Smooth muscle cell (in vitro differentiated cells): ENCODE data around the gene GRID2. TPM values are rescaled to one million over a fixed set of nuclear protein-coding genes. Genes with fewer than 3 reads are reported as not detected.

ENCODE experiments used
- DNase-seq: peaks from one replicate; lab custom pipeline; 2025; ENCODE audit not compliant: unreplicated experiment; lab: John Stamatoyannopoulos, UW
- H2AFZ ChIP-seq: fragments of 200-600 bp; sonication (generic); 2 replicates; pipeline ENCODE4 v1.6.0; 2016; ENCODE audit warnings: antibody characterized with exemption, low read depth, mild to moderate bottlenecking
- H3F3A ChIP-seq: fragments of 200-600 bp; sonication (generic); 2 replicates; pipeline ENCODE4 v1.6.0; 2017; ENCODE audit warnings: antibody characterized with exemption, low read depth
- H3K27ac ChIP-seq: fragments of 200-600 bp; sonication (generic); 2 replicates; pipeline ENCODE4 v1.5.1; 2016; ENCODE audit warnings: low read depth, mild to moderate bottlenecking
- H3K27me3 ChIP-seq: fragments of 200-600 bp; sonication (generic); 2 replicates; pipeline ENCODE4 v1.6.1; 2016; ENCODE audit warnings: low read depth, mild to moderate bottlenecking
- H3K36me3 ChIP-seq: fragments of 200-600 bp; sonication (generic); 2 replicates; pipeline ENCODE4 v1.5.1; 2016; ENCODE audit warnings: low read depth
- H3K4me1 ChIP-seq: fragments of 200-600 bp; sonication (generic); 2 replicates; pipeline ENCODE4 v1.5.1; 2016; ENCODE audit warnings: low read depth
- H3K4me2 ChIP-seq: fragments of 200-600 bp; sonication (generic); 2 replicates; pipeline ENCODE4 v1.6.0; 2016; ENCODE audit warnings: mild to moderate bottlenecking
- H3K4me3 ChIP-seq: fragments of 200-600 bp; sonication (generic); 2 replicates; pipeline ENCODE4 v1.5.1; 2016; ENCODE audit warnings: mild to moderate bottlenecking
- H3K79me2 ChIP-seq: fragments of 200-600 bp; sonication (generic); 2 replicates; pipeline ENCODE4 v1.6.0; 2016; ENCODE audit warnings: low read depth, mild to moderate bottlenecking
- H3K9ac ChIP-seq: fragments of 200-600 bp; sonication (generic); 2 replicates; pipeline ENCODE4 v1.6.0; 2016; ENCODE audit warnings: low read depth
- H3K9me3 ChIP-seq: fragments of 200-600 bp; sonication (generic); replicated peaks from 2 replicates; pipeline ENCODE4 v1.5.1; 2016; ENCODE audit warnings: low read depth
- H4K20me1 ChIP-seq: fragments of 200-600 bp; sonication (generic); 2 replicates; pipeline ENCODE4 v1.6.0; 2016; ENCODE audit warnings: low read depth
- WGBS: methylation state at CpG from one replicate; pipeline ENCODE4 v1.1.7; 2016; ENCODE audit warnings: low lambda C conversion rate; 5-methylcytosine and 5-hydroxymethylcytosine counted together
- polyA plus RNA-seq: library from polyadenylated mRNA; unstranded; fragments of >200 nt; fragmentation: Nextera tagmentation; extraction: Ambion mirVana; gene quantifications from 2 replicates; pipeline ENCODE4 v1.2.1, GENCODE V29; 2016
- total RNA-seq: library from RNA; depleted of rRNA; stranded (reverse); fragments of >200 nt; gene quantifications from 2 replicates; pipeline ENCODE4 v1.2.3, GENCODE V29; 2014
- TF ChIP-seq, protein P1 (sequence below): fragments of 200-600 bp; sonication (generic); IDR thresholded peaks from 2 replicates; pipeline ENCODE4 v1.5.1; 2017; ENCODE audit warnings: borderline replicate concordance, mild to moderate bottlenecking, antibody characterized with exemption; ENCODE audit not compliant: insufficient read depth, poor library complexity, severe bottlenecking

GRID2 gene
- total and polyA plus RNA-seq, 2 experiments from 2014 or later, result 1.2 TPM; not detected in 1

GRCh38 chr4:92305148-92305877 is 1.5 kb downstream of the GRID2 start:
- H3K36me3 ChIP-seq, result no peaks in the 10 kb centered on the region
- DNase-seq, result peak; percentile 62
- under 1% methylated on average over 65 of the region's 68 CpGs for WGBS
- no peaks in the 10 kb centered on the region for H3K9me3 ChIP-seq
- no peak overlapping the region for H3K9ac ChIP-seq
- TF ChIP-seq, protein P1, sequence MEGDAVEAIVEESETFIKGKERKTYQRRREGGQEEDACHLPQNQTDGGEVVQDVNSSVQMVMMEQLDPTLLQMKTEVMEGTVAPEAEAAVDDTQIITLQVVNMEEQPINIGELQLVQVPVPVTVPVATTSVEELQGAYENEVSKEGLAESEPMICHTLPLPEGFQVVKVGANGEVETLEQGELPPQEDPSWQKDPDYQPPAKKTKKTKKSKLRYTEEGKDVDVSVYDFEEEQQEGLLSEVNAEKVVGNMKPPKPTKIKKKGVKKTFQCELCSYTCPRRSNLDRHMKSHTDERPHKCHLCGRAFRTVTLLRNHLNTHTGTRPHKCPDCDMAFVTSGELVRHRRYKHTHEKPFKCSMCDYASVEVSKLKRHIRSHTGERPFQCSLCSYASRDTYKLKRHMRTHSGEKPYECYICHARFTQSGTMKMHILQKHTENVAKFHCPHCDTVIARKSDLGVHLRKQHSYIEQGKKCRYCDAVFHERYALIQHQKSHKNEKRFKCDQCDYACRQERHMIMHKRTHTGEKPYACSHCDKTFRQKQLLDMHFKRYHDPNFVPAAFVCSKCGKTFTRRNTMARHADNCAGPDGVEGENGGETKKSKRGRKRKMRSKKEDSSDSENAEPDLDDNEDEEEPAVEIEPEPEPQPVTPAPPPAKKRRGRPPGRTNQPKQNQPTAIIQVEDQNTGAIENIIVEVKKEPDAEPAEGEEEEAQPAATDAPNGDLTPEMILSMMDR, result no peak
- H2AFZ ChIP-seq, result peak overlapping the region; percentile 88
- peaks cover 12% of the 10 kb centered on the region for H3K4me1 ChIP-seq
- H3K4me2 ChIP-seq, result peak overlapping the region; percentile 94
- H4K20me1 ChIP-seq, result no peaks in the 10 kb centered on the region
- no peaks in the 10 kb centered on the region for H3K79me2 ChIP-seq
- no peaks in the 10 kb centered on the region for H3F3A ChIP-seq
- H3K4me3 ChIP-seq, result peak overlapping the region; percentile 55
- H3K27ac ChIP-seq, result no peak overlapping the region
- peaks cover 70% of the 10 kb centered on the region for H3K27me3 ChIP-seq

- TF ChIP-seq, protein P1, result no peak
Measured at GRCh38 chr4:92305878-92306520, 2.2 kb downstream of the GRID2 start.

DNA sequence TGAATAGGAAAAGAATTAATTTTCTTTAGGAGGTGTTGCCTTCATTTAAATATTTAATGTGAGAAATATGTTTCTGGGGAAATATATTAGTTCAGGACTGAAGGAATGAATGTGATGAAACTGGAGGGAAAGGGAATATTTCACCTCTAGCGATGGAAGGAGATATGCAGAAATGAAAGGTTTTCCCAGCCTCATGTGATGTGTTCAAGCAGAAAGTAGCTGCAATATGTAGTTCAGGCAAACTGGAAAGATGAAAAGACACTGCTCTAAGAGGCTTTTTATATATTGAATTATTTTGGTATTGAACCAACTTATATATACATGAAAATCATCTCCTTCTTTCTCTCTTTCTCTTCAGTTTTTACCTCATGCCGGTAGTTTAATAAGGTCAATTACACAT is 3.4 kb downstream of the GRID2 start:
- no peaks in the 10 kb centered on the region for H3F3A ChIP-seq
- DNase-seq, result no peak
- no peaks in the 10 kb centered on the region for H3K79me2 ChIP-seq
- H3K9me3 ChIP-seq, result no peaks in the 10 kb centered on the region
- 92% methylated on average over 2 of the region's 2 CpGs for WGBS
- H3K27ac ChIP-seq, result no peak overlapping the region
- no peak overlapping the region for H3K4me2 ChIP-seq
- no peak overlapping the region for H2AFZ ChIP-seq
- no peak overlapping the region for H3K4me3 ChIP-seq
- H3K9ac ChIP-seq, result no peak overlapping the region
- TF ChIP-seq, protein P1, result no peak
- no peaks in the 10 kb centered on the region for H4K20me1 ChIP-seq
- peaks cover 53% of the 10 kb centered on the region for H3K27me3 ChIP-seq
- peaks cover 12% of the 10 kb centered on the region for H3K4me1 ChIP-seq
- H3K36me3 ChIP-seq, result no peaks in the 10 kb centered on the region

More at GRCh38 chr4:92305878-92306520, 2.2 kb downstream of the GRID2 start:
- no peaks in the 10 kb centered on the region for H3K79me2 ChIP-seq
- H2AFZ ChIP-seq, result peak overlapping the region; percentile 88
- WGBS, result 2% methylated on average over 15 of the region's 15 CpGs
- no peaks in the 10 kb centered on the region for H3K9me3 ChIP-seq
- peaks cover 12% of the 10 kb centered on the region for H3K4me1 ChIP-seq
- H3K36me3 ChIP-seq, result no peaks in the 10 kb centered on the region
- peaks cover 63% of the 10 kb centered on the region for H3K27me3 ChIP-seq
- DNase-seq, result no peak
- H3K9ac ChIP-seq, result no peak overlapping the region
- H3F3A ChIP-seq, result no peaks in the 10 kb centered on the region
- peak overlapping the region; percentile 55 for H3K4me3 ChIP-seq
- H3K4me2 ChIP-seq, result peak overlapping the region; percentile 94
- H3K27ac ChIP-seq, result no peak overlapping the region
- H4K20me1 ChIP-seq, result no peaks in the 10 kb centered on the region
